Central memory CD8-positive, alpha-beta T cell (primary cell): ENCODE measurements around the gene ENTR1.

ENCODE experiments used
- ATAC-seq: fragments of 150-1000 bp; cut with Tn5 transposase; replicated peaks from 2 replicates; pipeline ENCODE4 v1.10.0; 2022; ENCODE audit warnings: mild to moderate bottlenecking, moderate FRiP score, moderate number of reproducible peaks; ENCODE audit not compliant: poor library complexity, severe bottlenecking; ENCODE audit errors: extremely low read depth
- DNase-seq, 2 donors: peaks; one replicate each; pipeline ENCODE4 v3.0.0; 2021; ENCODE audit warnings: low spot score in 2 of 2
- H3K27ac Mint-ChIP-seq: one replicate; pipeline ENCODE4 v1.8.0; 2022; ENCODE audit warnings: low read depth, mild to moderate bottlenecking, moderate library complexity, mixed read lengths
- H3K27me3 Mint-ChIP-seq: one replicate; pipeline ENCODE4 v1.8.0; 2022; ENCODE audit warnings: mixed read lengths
- H3K36me3 Mint-ChIP-seq: one replicate; pipeline ENCODE4 v1.8.0; 2022; ENCODE audit warnings: mild to moderate bottlenecking, moderate library complexity, mixed read lengths; ENCODE audit not compliant: insufficient read depth
- H3K4me1 Mint-ChIP-seq: one replicate; pipeline ENCODE4 v1.8.0; 2022; ENCODE audit warnings: mixed read lengths
- H3K4me3 Mint-ChIP-seq: one replicate; pipeline ENCODE4 v1.8.0; 2022; ENCODE audit warnings: mild to moderate bottlenecking, moderate library complexity, mixed read lengths
- H3K9me3 Mint-ChIP-seq: one replicate; pipeline ENCODE4 v1.8.0; 2022; ENCODE audit warnings: mixed read lengths

ENTR1 gene

GRCh38 chr9:136444102-136444501, 33.7 kb upstream of the ENTR1 start:
- no peak overlapping the region for H3K4me3 Mint-ChIP-seq
- no peak for DNase-seq
- no peaks in the 10 kb centered on the region for H3K9me3 Mint-ChIP-seq
- H3K27ac Mint-ChIP-seq, result no peak overlapping the region
- no peaks in the 10 kb centered on the region for H3K27me3 Mint-ChIP-seq
- H3K4me1 Mint-ChIP-seq, result peaks cover 5% of the 10 kb centered on the region
- H3K36me3 Mint-ChIP-seq, result peaks cover 57% of the 10 kb centered on the region
- ATAC-seq, result no peak

- H3K27me3 Mint-ChIP-seq, result no peaks in the 10 kb centered on the region
- peaks cover 57% of the 10 kb centered on the region for H3K36me3 Mint-ChIP-seq
- ATAC-seq (no peak), DNase-seq (no peak)
- no peak overlapping the region for H3K27ac Mint-ChIP-seq
- no peak overlapping the region for H3K4me3 Mint-ChIP-seq
- H3K9me3 Mint-ChIP-seq, result no peaks in the 10 kb centered on the region
- peaks cover 5% of the 10 kb centered on the region for H3K4me1 Mint-ChIP-seq
These were observed 33.3 kb upstream of the ENTR1 start for GRCh38 chr9:136443687-136444086.

GRCh38 chr9:136443087-136443486, 32.7 kb upstream of the ENTR1 start:
- no peaks in the 10 kb centered on the region for H3K27me3 Mint-ChIP-seq
- H3K4me3 Mint-ChIP-seq, result no peak overlapping the region
- no peaks in the 10 kb centered on the region for H3K9me3 Mint-ChIP-seq
- ATAC-seq, result no peak
- H3K4me1 Mint-ChIP-seq, result peaks cover 9% of the 10 kb centered on the region
- DNase-seq, result no peak
- peaks cover 51% of the 10 kb centered on the region for H3K36me3 Mint-ChIP-seq
- peak overlapping the region; percentile 35 for H3K27ac Mint-ChIP-seq

- Mint-ChIP-seq H3K4me3 (no peak overlapping the region), H3K27me3 (no peaks in the 10 kb centered on the region), H3K4me1 (peaks cover 15% of the 10 kb centered on the region), H3K9me3 (no peaks in the 10 kb centered on the region), H3K36me3 (peaks cover 43% of the 10 kb centered on the region), H3K27ac (peak overlapping the region; percentile 35)
- DNase-seq (no peak), ATAC-seq (no peak)
These were observed 31.9 kb upstream of the ENTR1 start for GRCh38 chr9:136442265-136442664.

GRCh38 chr9:136441681-136442245, 31.3 kb upstream of the ENTR1 start:
- Mint-ChIP-seq H3K9me3 (no peaks in the 10 kb centered on the region), H3K27me3 (no peaks in the 10 kb centered on the region), H3K36me3 (peaks cover 39% of the 10 kb centered on the region), H3K4me3 (no peak overlapping the region), H3K4me1 (peaks cover 19% of the 10 kb centered on the region), H3K27ac (no peak overlapping the region)
- no peak for DNase-seq
- no peak for ATAC-seq

GRCh38 chr9:136441191-136441680, 30.8 kb upstream of the ENTR1 start:
- H3K36me3 Mint-ChIP-seq, result peaks cover 39% of the 10 kb centered on the region
- peaks cover 20% of the 10 kb centered on the region for H3K4me1 Mint-ChIP-seq
- H3K9me3 Mint-ChIP-seq, result no peaks in the 10 kb centered on the region
- no peaks in the 10 kb centered on the region for H3K27me3 Mint-ChIP-seq
- ATAC-seq (no peak), DNase-seq (no peak)
- H3K4me3 Mint-ChIP-seq, result peak overlapping the region; percentile 51
- H3K27ac Mint-ChIP-seq, result no peak overlapping the region

GRCh38 chr9:136439481-136440408, 29.3 kb upstream of the ENTR1 start, which contains the start of gene INPP5E:
Gene INPP5E, minus strand, starts transcription at chr9:136439845. Its CDS starts 426 bp downstream, at chr9:136439419.
- no peaks in the 10 kb centered on the region for H3K27me3 Mint-ChIP-seq
- H3K4me1 Mint-ChIP-seq, result peaks cover 27% of the 10 kb centered on the region
- no peaks in the 10 kb centered on the region for H3K9me3 Mint-ChIP-seq
- peak within 1 kb of the TSS; percentile 76 for H3K27ac Mint-ChIP-seq
- ATAC-seq, result peak; percentile 82
- peak within 1 kb of the TSS; percentile 85 for H3K4me3 Mint-ChIP-seq
- DNase-seq, result peak; percentile 75 to 80
- H3K36me3 Mint-ChIP-seq, result peaks cover 34% of the 10 kb centered on the region

- Mint-ChIP-seq H3K27me3 (no peaks in the 10 kb centered on the region), H3K4me3 (peak overlapping the region; percentile 85), H3K9me3 (no peaks in the 10 kb centered on the region), H3K36me3 (peaks cover 26% of the 10 kb centered on the region), H3K4me1 (peaks cover 27% of the 10 kb centered on the region), H3K27ac (peak overlapping the region; percentile 76)
- ATAC-seq (peak; percentile 80), DNase-seq (peak; percentile 26 to 32)
These were observed 28.4 kb upstream of the ENTR1 start for GRCh38 chr9:136438548-136439480.

- DNase-seq (no peak), ATAC-seq (peak; percentile 8)
- H3K9me3 Mint-ChIP-seq, result no peaks in the 10 kb centered on the region
- peaks cover 24% of the 10 kb centered on the region for H3K36me3 Mint-ChIP-seq
- H3K4me1 Mint-ChIP-seq, result peaks cover 27% of the 10 kb centered on the region
- H3K27ac Mint-ChIP-seq, result peak overlapping the region; percentile 76
- H3K27me3 Mint-ChIP-seq, result no peaks in the 10 kb centered on the region
- peak overlapping the region; percentile 85 for H3K4me3 Mint-ChIP-seq
These were observed 27.6 kb upstream of the ENTR1 start for GRCh38 chr9:136437839-136438547.

- no peaks in the 10 kb centered on the region for H3K27me3 Mint-ChIP-seq
- H3K4me3 Mint-ChIP-seq, result peak overlapping the region; percentile 85
- peak overlapping the region; percentile 76 for H3K27ac Mint-ChIP-seq
- no peaks in the 10 kb centered on the region for H3K9me3 Mint-ChIP-seq
- peaks cover 27% of the 10 kb centered on the region for H3K4me1 Mint-ChIP-seq
- DNase-seq, result no peak
- ATAC-seq, result no peak
- H3K36me3 Mint-ChIP-seq, result peaks cover 23% of the 10 kb centered on the region
These were observed 27.0 kb upstream of the ENTR1 start for GRCh38 chr9:136437430-136437829.

DNA sequence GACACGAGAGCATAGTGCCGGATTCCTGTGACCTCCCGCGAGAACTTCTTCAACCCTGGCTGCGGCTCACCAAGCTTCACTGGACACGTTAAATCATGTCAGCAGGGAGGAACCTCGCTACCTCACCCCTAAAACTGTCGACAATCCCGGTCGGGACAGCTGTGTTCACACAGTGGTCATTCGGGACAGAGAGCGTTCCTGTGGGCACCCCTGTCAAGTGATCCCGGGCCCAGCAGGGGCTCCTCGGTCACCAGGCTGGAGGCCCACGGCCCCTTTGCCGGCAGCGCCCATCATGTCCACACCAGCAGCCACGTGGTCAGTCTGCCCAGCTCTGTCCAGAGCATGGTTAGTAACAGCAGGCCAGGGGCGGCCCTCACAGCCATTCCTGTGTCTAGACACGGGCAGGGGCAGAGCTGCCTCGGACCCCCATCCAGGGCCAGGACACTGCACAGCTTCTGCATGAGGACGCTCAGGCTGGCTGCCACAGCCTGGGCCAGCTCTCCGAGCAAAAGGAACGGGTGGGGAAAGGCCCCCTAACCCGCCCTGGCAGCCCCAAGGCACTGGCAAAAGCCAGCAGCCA, 25.7 kb upstream of the ENTR1 start:
- H3K27ac Mint-ChIP-seq, result no peak overlapping the region
- no peaks in the 10 kb centered on the region for H3K27me3 Mint-ChIP-seq
- peak overlapping the region; percentile 85 for H3K4me3 Mint-ChIP-seq
- DNase-seq (no peak), ATAC-seq (no peak)
- peaks cover 16% of the 10 kb centered on the region for H3K36me3 Mint-ChIP-seq
- no peaks in the 10 kb centered on the region for H3K9me3 Mint-ChIP-seq
- H3K4me1 Mint-ChIP-seq, result peaks cover 27% of the 10 kb centered on the region
